ENCODE results near the gene CHP1.
"Not testable (repeated sequence)": the region's sequence is repeated elsewhere in the genome, so short reads cannot be mapped to it uniquely, and the experiment has no call there.

CHP1 gene

DNA sequence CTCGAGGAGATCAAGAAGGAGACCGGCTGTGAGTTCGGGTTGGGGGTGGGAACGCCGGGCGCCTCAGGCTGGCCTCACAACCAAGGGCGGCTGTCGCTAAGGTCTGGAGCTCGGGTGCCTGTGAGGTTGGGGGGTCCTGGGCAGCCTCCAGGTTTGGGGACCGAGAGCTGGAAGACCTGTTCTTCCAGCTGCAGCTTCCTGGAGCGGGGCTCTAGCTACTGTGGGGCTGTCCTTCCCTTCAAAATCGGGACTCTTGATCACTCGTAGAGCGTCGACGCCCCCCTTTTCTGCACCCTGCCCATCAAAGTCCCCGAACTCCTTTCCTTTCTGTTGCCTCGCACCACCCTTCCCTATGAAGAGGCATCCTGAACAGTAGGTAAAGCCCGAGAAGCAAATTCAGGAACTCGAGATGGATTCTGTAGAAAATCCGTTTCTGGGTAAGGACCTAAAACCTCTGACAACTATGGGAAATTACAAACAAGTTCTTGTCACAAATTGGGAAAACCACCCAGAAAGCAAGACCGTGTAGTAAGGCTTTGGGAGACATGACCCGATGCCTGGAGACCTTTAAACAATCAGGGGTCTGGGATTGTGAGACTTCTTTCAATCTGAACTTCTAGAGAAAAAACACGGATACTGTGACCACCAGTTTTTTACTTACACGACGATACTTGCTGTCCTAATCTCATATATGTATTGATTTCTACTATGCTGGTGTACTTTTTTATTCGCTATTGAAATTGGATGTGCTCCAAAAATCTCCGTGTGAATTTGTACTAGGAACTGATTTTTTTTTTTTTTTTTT is 556 bp downstream of the CHP1 start:
- Mint-ChIP-seq H3K36me3 (ENCODE audit: low read depth) (no peaks in the 10 kb centered on the region), H3K4me1 (peaks cover 16% of the 10 kb centered on the region), H3K9me3 (peaks cover 14% of the 10 kb centered on the region), H3K27me3 (ENCODE audit: low read depth, poor library complexity) (peaks cover 30% of the 10 kb centered on the region), H3K4me3 (peak overlapping the region; percentile 82), H3K27ac (peak overlapping the region; percentile 94)
- TF ChIP-seq CTCF (IDR thresholded peaks at IDR 0.05) = no peak
- DNase-seq = no peak

GRCh38 chr15:41233367-41233771 is 2.3 kb downstream of the CHP1 start:
- no peak for TF ChIP-seq CTCF (IDR thresholded peaks at IDR 0.05)
- Mint-ChIP-seq H3K9me3 (peaks cover 14% of the 10 kb centered on the region), H3K4me1 (peaks cover 24% of the 10 kb centered on the region), H3K27ac (peak overlapping the region; percentile 38), H3K4me3 (no peak overlapping the region), H3K36me3 (ENCODE audit: low read depth) (no peaks in the 10 kb centered on the region), H3K27me3 (ENCODE audit: low read depth, poor library complexity) (peaks cover 22% of the 10 kb centered on the region)
- no peak for DNase-seq

DNA sequence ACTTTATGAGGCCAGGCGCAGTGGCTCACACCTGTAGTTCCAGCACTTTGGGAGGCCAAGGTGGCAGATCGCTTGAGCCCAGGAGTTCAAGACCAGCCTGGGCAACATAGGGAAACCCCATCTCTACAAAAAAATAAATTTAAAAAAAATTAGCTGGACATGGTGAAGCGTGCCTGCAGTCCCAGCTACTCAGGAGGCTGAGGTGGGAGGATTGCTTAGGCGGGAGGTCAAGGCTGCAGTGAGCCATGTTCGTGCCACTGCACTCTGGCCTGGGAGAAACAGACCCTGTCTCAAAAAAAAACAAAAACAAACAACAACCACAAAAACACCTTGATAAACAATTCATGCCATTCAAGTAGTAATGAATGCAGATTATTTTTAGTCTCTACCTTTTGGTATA is 4.2 kb downstream of the CHP1 start:
- Mint-ChIP-seq H3K4me1 (peaks cover 24% of the 10 kb centered on the region), H3K27me3 (ENCODE audit: low read depth, poor library complexity) (peaks cover 13% of the 10 kb centered on the region)
- DNase-seq; H3K9me3 Mint-ChIP-seq; H3K27ac Mint-ChIP-seq; H3K4me3 Mint-ChIP-seq; H3K36me3 Mint-ChIP-seq (ENCODE audit: low read depth): not testable (repeated sequence)

DNA sequence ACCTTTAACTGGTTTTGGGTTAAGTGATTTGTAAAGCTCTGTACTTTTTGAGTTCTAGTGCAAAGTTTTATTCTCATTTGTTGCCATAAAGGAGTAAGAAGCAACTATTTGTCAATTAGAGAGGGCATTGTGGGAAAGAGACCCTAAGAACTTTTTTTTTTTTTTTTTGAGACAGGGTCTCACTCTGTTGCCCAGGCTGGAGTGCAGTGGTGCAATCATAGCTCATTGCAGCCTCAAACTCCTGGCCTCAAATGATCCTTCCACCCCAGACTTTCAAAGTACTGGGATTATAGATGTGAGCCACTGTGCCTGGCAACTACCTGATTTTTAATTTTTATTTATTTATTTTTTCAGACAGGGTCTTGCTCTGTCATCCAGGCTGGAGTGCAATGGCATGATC is 4.9 kb downstream of the CHP1 start:
- Mint-ChIP-seq H3K27me3 (ENCODE audit: low read depth, poor library complexity) (peaks cover 6% of the 10 kb centered on the region), H3K36me3 (ENCODE audit: low read depth) (no peaks in the 10 kb centered on the region), H3K27ac (no peak overlapping the region), H3K4me3 (no peak overlapping the region), H3K4me1 (peaks cover 24% of the 10 kb centered on the region), H3K9me3 (peaks cover under 1% of the 10 kb centered on the region)
- no peak for DNase-seq
- no peak for TF ChIP-seq CTCF (IDR thresholded peaks at IDR 0.05)

- TF ChIP-seq CTCF (IDR thresholded peaks at IDR 0.05) = no peak
- H3K4me3 Mint-ChIP-seq = no peak overlapping the region
- H3K27ac Mint-ChIP-seq = peak overlapping the region; percentile 87
- no peaks in the 10 kb centered on the region for H3K27me3 Mint-ChIP-seq (ENCODE audit: low read depth, poor library complexity)
- no peaks in the 10 kb centered on the region for H3K9me3 Mint-ChIP-seq
- no peaks in the 10 kb centered on the region for H3K36me3 Mint-ChIP-seq (ENCODE audit: low read depth)
- peaks cover 8% of the 10 kb centered on the region for H3K4me1 Mint-ChIP-seq
- DNase-seq = no peak
Measured at GRCh38 chr15:41238100-41238499, 7.0 kb downstream of the CHP1 start.

DNA sequence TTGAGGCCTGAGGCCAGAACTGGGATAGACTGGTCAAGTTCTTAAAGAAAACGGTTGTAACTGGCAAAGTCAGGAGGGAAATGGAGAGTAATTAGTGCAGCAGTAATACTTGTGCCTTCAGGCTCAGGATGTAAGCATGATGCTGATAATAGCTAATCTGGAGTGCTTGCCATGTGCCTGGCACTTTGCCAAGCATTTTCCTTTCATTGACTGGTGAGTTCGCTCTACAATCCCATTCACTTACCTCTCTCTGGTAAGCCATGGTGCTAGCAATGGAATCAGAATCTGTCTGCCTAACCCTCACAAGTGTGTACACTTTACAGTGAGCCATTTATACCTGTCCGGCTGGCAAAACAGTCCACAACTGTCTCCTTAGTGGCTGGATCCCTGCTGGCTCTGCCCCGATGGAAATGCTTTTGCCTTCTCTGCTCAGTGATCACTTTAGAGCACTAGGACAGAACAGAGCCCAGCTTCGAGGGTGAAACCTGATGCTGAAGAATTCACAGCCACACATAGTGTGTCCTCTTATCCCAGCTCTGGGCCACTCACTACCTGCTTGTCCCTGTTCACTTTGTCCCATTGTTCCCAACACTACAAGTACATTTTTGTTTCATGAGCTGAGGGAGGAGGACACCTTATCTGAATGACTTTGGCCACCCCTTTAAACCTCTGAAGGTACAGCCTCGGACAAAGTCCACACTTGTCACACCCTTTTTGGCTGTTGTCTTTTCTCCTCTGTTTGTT is 10.3 kb downstream of the CHP1 start:
- Mint-ChIP-seq H3K4me3 (no peak overlapping the region), H3K27me3 (ENCODE audit: low read depth, poor library complexity) (no peaks in the 10 kb centered on the region), H3K27ac (peak overlapping the region; percentile 62), H3K9me3 (no peaks in the 10 kb centered on the region), H3K4me1 (peaks cover 8% of the 10 kb centered on the region), H3K36me3 (ENCODE audit: low read depth) (peaks cover 10% of the 10 kb centered on the region)
- DNase-seq = no peak
- no peak for TF ChIP-seq CTCF (IDR thresholded peaks at IDR 0.05)

GRCh38 chr15:41250745-41251144 is 19.7 kb downstream of the CHP1 start:
- H3K27me3 Mint-ChIP-seq (ENCODE audit: low read depth, poor library complexity); H3K4me1 Mint-ChIP-seq; H3K4me3 Mint-ChIP-seq; DNase-seq; H3K27ac Mint-ChIP-seq; H3K9me3 Mint-ChIP-seq: not testable (repeated sequence)
- peaks cover 30% of the 10 kb centered on the region for H3K36me3 Mint-ChIP-seq (ENCODE audit: low read depth)

Data from nephron progenitor cell (in vitro differentiated cells).